Right ventricle myocardium superior (tissue), 1 donor: ENCODE data around the gene MIDN. TPM values are rescaled to one million over a fixed set of nuclear protein-coding genes. Genes with fewer than 3 reads are reported as not detected.

Source experiments
- total RNA-seq: library from RNA; stranded (reverse); fragmentation: NEBNext Ultra II Directional; extraction: Animal tissue kit (Norgen Biotek cat#: 25700); gene quantifications from one replicate; pipeline ENCODE4 v1.2.1, GENCODE V29; 2021
- donor health status: DM: no; HTN: yes; CAD: no; lungs with severe emphysema.

MIDN gene
- total RNA-seq, 1 donor from 2014 or later, result 54.1 TPM

Other genes with a start within 250 kb of the MIDN start
- not detected for gene GRIN3B, start 248.2 kb upstream of the MIDN start, total RNA-seq
- gene TMEM259, start 227.5 kb upstream of the MIDN start, total RNA-seq, result 109 TPM
- gene RNU6-2, start 227.1 kb upstream of the MIDN start, total RNA-seq, result not detected
- 69.8 TPM for gene CNN2, start 222.0 kb upstream of the MIDN start, total RNA-seq
- 5.2 TPM for gene ABCA7, start 208.5 kb upstream of the MIDN start, total RNA-seq
- gene ARHGAP45, start 181.4 kb upstream of the MIDN start, total RNA-seq, result 5.1 TPM
- gene POLR2E, start 153.2 kb upstream of the MIDN start, total RNA-seq, result 146 TPM
- 345 TPM for gene GPX4, start 144.6 kb upstream of the MIDN start, total RNA-seq
- gene SBNO2, start 74.3 kb upstream of the MIDN start, total RNA-seq, result 15.1 TPM
- gene STK11, start 42.8 kb upstream of the MIDN start, total RNA-seq, result 54.8 TPM
- 1.1 TPM for gene CBARP, start 10.6 kb upstream of the MIDN start, total RNA-seq
- gene ATP5F1D, start 6.8 kb upstream of the MIDN start, total RNA-seq, result 692 TPM
- 219 TPM for gene CIRBP, start 20.7 kb downstream of the MIDN start, total RNA-seq
- gene FAM174C, start 26.9 kb downstream of the MIDN start, total RNA-seq, result 12.4 TPM
- gene EFNA2, start 37.3 kb downstream of the MIDN start, total RNA-seq, result not detected
- gene NDUFS7, start 135.3 kb downstream of the MIDN start, total RNA-seq, result 461 TPM
- gene GAMT, start 153.0 kb downstream of the MIDN start, total RNA-seq, result 93.5 TPM
- 82.9 TPM for gene DAZAP1, start 159.0 kb downstream of the MIDN start, total RNA-seq
- 671 TPM for gene RPS15, start 189.8 kb downstream of the MIDN start, total RNA-seq
- gene APC2, start 201.5 kb downstream of the MIDN start, total RNA-seq, result 0.22 TPM
- 18.3 TPM for gene C19orf25, start 230.6 kb downstream of the MIDN start, total RNA-seq
- 1.4 TPM for gene PCSK4, start 241.8 kb downstream of the MIDN start, total RNA-seq
- gene REEP6, start 242.6 kb downstream of the MIDN start, total RNA-seq, result 1.1 TPM